Heart right ventricle (tissue), 16 donors: ENCODE data around the gene ARSA. TPM values are rescaled to one million over a fixed set of nuclear protein-coding genes. Genes with fewer than 3 reads are reported as not detected.

Source experiments
- ATAC-seq, 8 donors: fragments of 200-7000 bp; cut with Tn5 transposase; one replicate each; pipeline ENCODE4 v1.9.1; 2020; ENCODE audit warnings: mild to moderate bottlenecking in 8 of 8, moderate library complexity in 8 of 8, moderate number of reproducible peaks in 1 of 8
- DNase-seq, 2 donors: peaks; one replicate each; pipeline ENCODE4 v3.0.0-alpha.2; 2020
- H3K27ac ChIP-seq, 10 donors: fragments of 200-600 bp; sonication (generic) in 2 of 10; one replicate each; pipeline versions ENCODE4 v1.5.0 to v1.8.0; 2020 to 2022; ENCODE audit warnings: mild to moderate bottlenecking in 3 of 10
- H3K27me3 ChIP-seq, 7 donors: fragments of 200-600 bp; one replicate each; pipeline ENCODE4 v1.8.0; 2021 to 2022; ENCODE audit warnings: mild to moderate bottlenecking in 2 of 7
- H3K36me3 ChIP-seq, 9 donors: fragments of 200-600 bp; sonication (generic) in 1 of 9; one replicate each; pipeline versions ENCODE4 v1.5.0 to v1.8.0; 2020 to 2022; ENCODE audit warnings: mild to moderate bottlenecking in 2 of 9
- H3K4me1 ChIP-seq, 9 donors: fragments of 200-600 bp; sonication (generic) in 1 of 9; one replicate each; pipeline versions ENCODE4 v1.5.0 to v1.8.0; 2020 to 2022; ENCODE audit warnings: mild to moderate bottlenecking in 4 of 9
- H3K4me3 ChIP-seq, 10 donors: fragments of 200-600 bp; sonication (generic) in 2 of 10; one replicate each; pipeline versions ENCODE4 v1.5.0 to v1.8.0; 2020 to 2022; ENCODE audit warnings: mild to moderate bottlenecking in 7 of 10, moderate library complexity in 2 of 10
- H3K9me3 ChIP-seq, 11 donors: fragments of 200-600 bp in 10 of 11; sonication (generic) in 2 of 11; one replicate each; pipeline versions ENCODE4 v1.5.0 to v1.8.0; 2013 to 2022; ENCODE audit warnings: mild to moderate bottlenecking in 2 of 11, control low read depth in 1 of 11, moderate library complexity in 1 of 11
- CTCF ChIP-seq, 9 donors: fragments of 200-600 bp; sonication (generic) in 2 of 9; IDR thresholded peaks; one replicate each; pipeline versions ENCODE4 v1.5.0 to v1.8.0; 2021 to 2022; ENCODE audit warnings: antibody characterized with exemption in 9 of 9, mild to moderate bottlenecking in 5 of 9, moderate library complexity in 1 of 9
- WGBS, 2 donors: extraction: QIAGEN DNeasy Blood & Tissue Kit; methylation state at CpG; one replicate each; pipeline ENCODE4 v1.1.7; 2013; ENCODE audit warnings: inconsistent platforms in 1 of 2; 5-methylcytosine and 5-hydroxymethylcytosine counted together
- intact Hi-C, 10 donors: fragments of 100-400 bp; cut with DNase I; formaldehyde crosslinking; loops; one replicate each; pipeline versions ENCODE4 v1.11.1 to v1.14.2; 2022
- polyA plus RNA-seq, 2 donors: library from polyadenylated mRNA; stranded (reverse); fragments of 200-250 nt; gene quantifications; one replicate each; pipeline ENCODE4 v1.2.3, GENCODE V29; 2013
- total RNA-seq, 10 donors: library from RNA; stranded (reverse); fragmentation: NEBNext Ultra II Directional in 3 of 10; extraction: Animal tissue kit (Norgen Biotek cat#: 25700) in 3 of 10; gene quantifications; one replicate each; pipeline versions ENCODE4 v1.2.1 to v1.2.4, GENCODE V29; 2021 to 2023
- donor health status: Arrhythmogenic right ventricular cardiomyopathy.
- donor health status: ischemic (EF 13 %, LVEDD 7.1; RV severe dilation, severe dysfunction).
- donor health status: healthy with polysubstance abuse.
- donor health status: DM: no; HTN: yes; CAD: no.
- donor health status: DM: no; HTN: no; CAD: no.
- donor health status: ischemic (EF 25% LVEDD 6.9; RV normal size, moderate dysfunction).
- donor health status: ischemic (EF 25% LVEDD 5.7; RV mildly dilated, moderate dysfunction).
- donor health status: healthy.
- donor health status: DM: yes; HTN: yes; CAD: no.
- donor health status: Ischemic cardiomyopathy.
- donor health status: ischemic (EF 35%, LVEDD 5.7; RV mildly dilated, moderate dysfunction).
- donor health status: nonischemic (EF 11% LVEDD 7.7; RV severe dilation, severe dysfunction).
- donor health status: DM: yes; HTN: yes; CAD: no.
- donor health status: PGD.
- donor health status: ischemic (EF 29% LVEDD 5.4; RV normal size, mild dysfunction).
- donor health status: nonischemic (EF 23%, LVEDD 6.1; RV moderate dilation, normal function).

ARSA gene
- total and polyA plus RNA-seq, 12 donors: 17.5 to 62.3 (median 26.0) TPM

- WGBS, 2 donors: 0% methylated on average over 86 to 96 of the region's 96 CpGs
- H3K4me1 ChIP-seq: peaks cover 5 to 48% (median 37%) of the 10 kb centered on the region in 9 donors
- peak; percentile 99 for DNase-seq
- ATAC-seq: peak; percentile 94 to 98 (median 97)
- peak within 1 kb of the TSS; percentile 58 to 88 (median 78) for H3K4me3 ChIP-seq
- H3K36me3 ChIP-seq: peaks cover 0 to 29% (median 6%) of the 10 kb centered on the region in 9 donors
- no peaks in the 10 kb centered on the region for H3K27me3 ChIP-seq
- H3K9me3 ChIP-seq: no peaks in the 10 kb centered on the region
- peak within 1 kb of the TSS; percentile 96 to 100 (median 97) for H3K27ac ChIP-seq
- peak in 1 of 9 donors; percentile 43 for TF ChIP-seq CTCF (IDR thresholded peaks at IDR 0.05)
- intact Hi-C loops: loop anchor here in 3 of 10 donors (2.0 to 5.0 kb wide), 3 partner anchors 20 to 60 kb away; partner anchors contain the start of gene SYCE3 (in 1 of the 3)
Observed at GRCh38 chr22:50582493-50583293, 45.3 kb downstream of the ARSA start, which contains the start of gene CHKB. Gene CHKB, minus strand, starts transcription at chr22:50582849. Its CDS starts 68 bp downstream, at chr22:50582781.

GRCh38 chr22:50581950-50582492 lies 45.9 kb downstream of the ARSA start:
- no peak for TF ChIP-seq CTCF (IDR thresholded peaks at IDR 0.05)
- Histone ChIP-seq H3K27me3 (no peaks in the 10 kb centered on the region), H3K4me3 (peak overlapping the region; percentile 45 to 88 (median 78)), H3K36me3 (peaks cover 0 to 31% (median 6%) of the 10 kb centered on the region in 9 donors), H3K27ac (peak overlapping the region; percentile 96 to 100 (median 97)), H3K9me3 (no peaks in the 10 kb centered on the region), H3K4me1 (peaks cover 5 to 51% (median 42%) of the 10 kb centered on the region in 9 donors)
- DNase-seq: no peak
- intact Hi-C loops: loop anchor here in 3 of 10 donors (2.0 to 5.0 kb wide), 3 partner anchors 19 to 60 kb away; partner anchors contain the start of gene SYCE3 (in 1 of the 3)
- 6 to 7% methylated on average over 35 to 39 of the region's 39 CpGs for WGBS, 2 donors
- ATAC-seq: no peak

- Histone ChIP-seq H3K9me3 (no peaks in the 10 kb centered on the region), H3K27ac (peak overlapping the region in 9 of 10 donors; percentile 96 to 100 (median 97)), H3K4me1 (peaks cover 5 to 58% (median 47%) of the 10 kb centered on the region in 9 donors), H3K27me3 (no peaks in the 10 kb centered on the region), H3K4me3 (peak overlapping the region; percentile 45 to 88 (median 78)), H3K36me3 (peaks cover 0 to 36% (median 8%) of the 10 kb centered on the region in 9 donors)
- intact Hi-C loops: loop anchor here in 1 of 10 donors (5.0 kb wide), 1 partner anchor 59 kb away; no protein-coding TSS in a partner anchor
- DNase-seq (no peak), ATAC-seq (no peak)
- 87 to 88% methylated on average over 22 of the region's 22 CpGs for WGBS, 2 donors
- TF ChIP-seq CTCF (IDR thresholded peaks at IDR 0.05): no peak
Observed at GRCh38 chr22:50581031-50581949, 46.7 kb downstream of the ARSA start.
